HG03558 (cell line): ENCODE measurements around the gene CD200R1.

Experiments used
- ATAC-seq: cut with Tn5 transposase; IDR thresholded peaks from one replicate; pipeline ENCODE4 v1.9.1; 2021; ENCODE audit warnings: moderate number of reproducible peaks; ENCODE audit not compliant: unreplicated experiment; ENCODE audit errors: extremely low read depth

Gene CD200R1

DNA sequence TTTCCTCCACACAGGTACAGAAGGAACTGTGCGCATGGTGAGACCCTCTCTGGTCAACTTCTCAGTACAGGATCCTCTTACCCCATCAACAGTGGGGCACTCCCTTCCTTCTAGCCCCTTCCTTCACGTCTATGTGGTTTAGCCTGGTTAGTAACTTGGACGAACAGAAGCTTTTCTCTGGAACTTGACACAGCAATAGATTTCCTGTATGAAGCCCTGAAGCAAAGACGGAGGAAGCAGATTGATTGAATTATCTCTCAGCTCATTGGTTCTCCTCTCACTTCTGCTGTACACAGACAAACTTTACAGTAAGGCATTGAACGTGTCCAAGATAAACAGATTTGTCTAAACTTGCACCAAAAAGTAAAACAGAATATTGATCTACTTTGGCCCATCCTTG lies at the start of gene CD200R1:
Gene CD200R1, minus strand, starts transcription at position 210 of the 400 bp plus-strand sequence. CDS start 246 bp downstream, outside the sequence.
- no peak for ATAC-seq

- ATAC-seq, result no peak
These were observed 46.6 kb upstream of the CD200R1 start for GRCh38 chr3:113021471-113021870.

DNA sequence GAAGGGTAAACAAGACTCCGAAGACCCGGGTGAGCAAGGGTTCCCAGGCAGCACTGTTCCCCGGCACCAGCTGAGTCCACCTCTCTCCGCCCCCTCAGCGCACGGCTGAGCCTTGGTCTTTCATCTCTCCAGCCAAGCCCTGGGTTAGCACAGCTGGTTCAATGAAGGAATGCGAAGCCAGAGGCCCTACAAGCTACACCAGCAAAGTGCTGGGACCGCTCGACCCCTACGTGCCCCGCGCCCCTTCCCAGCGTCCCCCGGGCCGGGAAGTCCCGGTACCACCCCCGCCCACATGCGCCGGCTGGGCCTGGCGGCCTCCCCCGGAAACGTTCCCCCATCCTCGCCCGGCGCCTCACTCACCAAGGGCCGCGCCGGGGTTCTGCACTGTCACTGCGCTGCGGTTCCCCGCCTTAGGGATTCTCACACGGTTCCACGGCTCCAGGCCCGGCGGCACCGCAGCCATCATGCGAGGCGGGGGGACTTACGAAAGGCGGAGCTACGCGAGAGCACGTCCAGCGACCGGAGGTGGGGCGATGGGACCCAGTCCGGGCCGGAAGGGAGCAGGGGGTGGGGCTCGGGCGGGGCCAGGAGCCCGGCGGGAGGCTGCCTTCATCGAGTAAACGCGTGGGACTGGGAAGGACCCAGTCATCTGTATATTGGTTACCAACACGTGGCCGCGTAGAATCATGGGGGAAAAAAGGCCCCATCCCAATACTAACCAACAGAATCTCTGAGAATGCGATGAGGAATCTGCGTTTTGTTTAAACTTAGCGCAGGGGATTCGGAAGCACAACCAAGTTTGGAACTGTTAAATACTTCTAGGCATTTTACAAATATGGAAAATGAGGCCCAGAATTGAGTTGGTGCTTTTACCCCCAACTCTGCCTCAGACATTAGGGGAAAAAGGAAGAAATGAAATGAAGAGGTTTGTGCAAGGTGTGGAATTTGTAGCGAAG lies 44.6 kb upstream of the CD200R1 start:
- peak; percentile 80 for ATAC-seq

- ATAC-seq, result no peak
These were observed 43.8 kb upstream of the CD200R1 start for GRCh38 chr3:113018536-113019181.

DNA sequence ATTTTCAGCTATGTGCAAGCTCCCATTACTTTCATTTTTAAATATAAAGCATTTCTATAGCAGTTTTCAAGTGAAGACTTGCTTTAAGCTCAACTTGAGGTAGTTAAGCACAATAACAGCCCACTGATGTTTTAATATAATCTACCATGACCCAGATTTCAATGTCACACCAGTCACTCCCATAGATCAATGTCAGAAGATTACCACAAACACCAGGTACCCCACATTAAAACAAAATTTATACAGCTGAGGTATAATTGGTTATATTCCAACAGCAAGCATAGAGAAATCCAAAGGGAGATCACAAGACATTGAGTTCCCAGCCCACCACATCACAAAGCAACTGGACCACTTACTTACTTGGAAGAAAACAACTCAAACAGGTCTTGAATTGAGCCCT lies 38.7 kb upstream of the CD200R1 start:
- no peak for ATAC-seq

- no peak for ATAC-seq
These were observed 33.2 kb upstream of the CD200R1 start for GRCh38 chr3:113008117-113008516.

DNA sequence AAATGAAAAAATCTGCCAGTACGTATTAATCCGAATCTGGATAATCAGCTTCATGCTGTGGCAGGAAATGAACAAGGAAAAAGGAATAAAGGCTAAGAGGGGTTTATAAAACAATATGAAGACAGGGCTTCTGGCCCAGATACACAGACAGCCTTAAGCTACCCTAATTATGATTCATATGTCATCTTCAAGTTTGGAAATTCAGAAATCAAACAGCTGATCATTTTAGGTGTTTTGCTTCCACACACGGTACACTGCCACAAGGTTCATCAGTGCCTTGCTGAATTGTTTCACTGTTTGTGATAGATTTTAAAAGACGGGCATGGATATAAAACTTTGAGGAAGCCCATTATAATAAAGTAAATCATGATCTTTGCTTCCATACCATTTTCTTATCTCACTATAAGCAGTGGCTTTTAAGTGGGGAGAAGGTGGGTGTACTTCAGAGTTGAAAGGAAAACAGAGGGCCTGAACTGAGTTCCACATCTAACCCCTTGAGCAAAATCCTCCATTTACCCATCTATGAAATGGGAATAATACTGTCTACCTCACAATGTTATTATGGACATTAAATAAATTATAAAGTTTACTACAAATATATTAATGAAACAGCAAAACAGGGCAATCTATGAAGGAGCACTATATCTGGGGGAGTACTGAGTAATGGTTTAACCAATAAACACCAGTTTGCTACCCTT lies 31.6 kb upstream of the CD200R1 start:
- no peak for ATAC-seq

- no peak for ATAC-seq
These were observed 30.7 kb upstream of the CD200R1 start for GRCh38 chr3:113005611-113006010.

DNA sequence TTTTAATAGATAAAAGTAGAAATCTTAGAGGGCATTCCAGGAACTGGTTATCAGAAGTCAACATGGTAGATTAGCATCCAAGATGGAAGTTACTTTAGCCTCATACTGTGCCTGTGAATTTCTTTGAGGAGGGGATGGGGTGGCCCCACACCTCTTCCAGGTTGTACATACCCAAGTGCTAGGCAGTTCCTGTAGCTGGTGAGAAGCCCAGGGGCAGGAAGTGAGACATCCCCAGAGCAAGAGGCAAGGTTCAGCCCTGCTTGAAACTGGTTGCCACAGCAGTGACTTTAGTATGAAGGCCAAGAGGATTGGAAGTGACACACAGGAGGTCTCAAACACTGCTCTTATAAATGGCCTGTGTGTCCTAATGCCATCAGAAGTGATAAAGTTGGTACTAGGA lies 27.8 kb upstream of the CD200R1 start:
- no peak for ATAC-seq

- no peak for ATAC-seq
These were observed 27.1 kb upstream of the CD200R1 start for GRCh38 chr3:113002037-113002436.

DNA sequence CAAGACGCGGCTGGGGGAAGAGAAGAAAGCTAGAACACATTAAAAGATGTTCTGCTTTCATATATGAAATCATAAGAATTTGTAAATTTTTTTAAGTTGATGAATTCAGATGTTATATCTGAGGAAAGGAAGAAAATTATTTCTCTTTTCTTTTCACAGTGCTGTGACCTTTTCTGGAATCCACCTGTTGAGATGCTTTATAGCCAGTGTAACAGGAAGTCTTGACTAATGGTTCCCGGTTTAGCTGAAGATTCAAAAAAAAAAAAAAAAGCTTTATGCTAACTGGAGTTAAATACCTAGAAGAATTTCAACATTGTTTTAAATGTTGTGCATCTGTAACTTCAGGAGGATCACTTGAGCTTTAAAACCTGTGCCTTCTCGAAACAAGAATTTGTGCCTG lies 25.8 kb upstream of the CD200R1 start:
- no peak for ATAC-seq

DNA sequence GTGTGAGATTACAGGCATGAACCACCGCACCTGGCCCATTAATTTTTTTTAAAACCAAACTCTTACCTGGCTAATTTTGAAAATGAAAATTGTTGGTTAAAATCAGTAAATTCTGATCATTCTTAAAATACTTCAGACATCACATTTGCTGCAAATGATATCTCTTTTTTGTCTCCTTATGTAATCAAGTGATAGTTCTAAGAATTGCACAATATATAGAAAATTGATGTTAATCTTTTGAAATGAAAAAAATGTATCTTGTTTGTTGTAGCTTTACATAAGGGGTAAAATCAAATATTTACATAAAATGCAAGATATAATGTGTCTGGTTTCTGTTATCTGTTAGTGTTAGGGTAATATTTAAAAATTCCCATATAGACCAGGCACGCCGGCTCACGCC lies 20.9 kb upstream of the CD200R1 start:
- no peak for ATAC-seq

DNA sequence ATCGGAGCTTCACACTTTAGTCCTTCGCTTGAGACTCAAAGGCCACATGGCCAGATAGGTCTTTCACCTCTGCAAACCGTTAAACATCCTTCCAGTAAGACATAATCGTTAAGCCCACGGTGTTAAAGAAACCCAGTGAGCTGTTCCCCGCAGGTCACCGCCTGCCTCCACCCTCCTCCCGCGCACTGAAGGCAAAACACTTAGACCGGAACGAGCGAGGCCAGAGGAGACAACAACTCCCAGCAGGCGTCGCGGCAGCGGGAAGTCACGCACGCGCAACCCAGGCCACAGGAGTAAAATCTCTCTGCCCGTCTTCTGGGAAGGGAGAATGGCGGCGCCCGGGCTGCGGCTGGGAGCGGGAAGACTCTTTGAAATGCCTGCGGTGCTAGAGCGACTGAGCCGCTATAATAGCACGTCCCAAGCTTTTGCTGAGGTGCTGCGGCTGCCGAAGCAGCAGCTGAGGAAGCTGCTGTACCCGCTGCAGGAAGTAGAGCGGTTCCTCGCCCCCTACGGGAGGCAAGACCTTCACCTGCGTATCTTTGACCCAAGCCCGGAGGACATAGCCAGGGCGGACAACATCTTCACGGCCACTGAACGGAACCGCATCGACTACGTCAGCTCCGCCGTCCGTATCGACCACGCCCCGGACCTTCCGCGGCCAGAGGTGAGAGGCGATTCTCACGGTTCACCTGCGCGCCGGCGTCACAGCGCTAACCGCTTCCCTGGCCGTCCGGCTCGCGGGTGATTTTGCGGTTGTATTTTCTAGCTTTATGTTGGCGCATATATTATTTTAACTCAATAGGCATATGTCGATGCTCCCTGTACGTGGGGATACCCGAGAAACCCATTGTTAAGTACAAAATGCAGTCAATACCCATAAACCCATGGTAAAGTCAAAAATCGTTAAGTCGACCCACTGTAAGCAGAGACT lies 16.0 kb upstream of the CD200R1 start, which contains the start of gene GTPBP8:
Gene GTPBP8, plus strand, starts transcription at position 313 of the 931 bp plus-strand sequence. Its CDS starts 16 bp downstream, at position 329.
- ATAC-seq, result peak; percentile 81

DNA sequence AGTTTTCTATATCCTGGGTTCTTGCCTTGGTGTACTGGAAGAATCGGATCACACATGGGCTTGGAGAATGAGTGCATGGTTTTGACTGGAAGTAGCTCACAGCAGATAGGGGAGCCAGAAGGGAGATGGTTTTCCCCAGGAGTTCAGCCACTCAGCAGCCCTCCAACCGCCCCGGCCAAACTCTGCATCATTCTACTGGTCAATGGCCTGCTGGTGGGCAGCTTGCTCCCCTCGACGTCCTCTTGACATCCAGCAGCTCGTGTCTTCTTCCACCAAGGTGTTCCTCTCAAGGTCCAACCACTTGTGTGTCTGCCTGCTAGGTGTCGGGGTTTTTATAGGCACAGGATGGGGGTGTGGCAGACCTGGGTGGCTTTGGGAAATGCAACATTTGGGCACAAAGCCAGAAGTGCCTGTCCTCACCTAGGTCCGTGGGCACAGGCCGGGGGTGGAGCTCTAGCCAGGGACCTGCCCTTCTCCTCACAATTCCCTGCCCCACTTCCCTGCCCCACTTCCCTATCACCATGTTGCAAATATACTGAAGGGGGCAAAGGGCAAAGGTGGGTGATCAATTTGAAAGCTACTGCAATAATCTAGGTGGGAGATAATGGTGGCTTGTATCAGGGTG lies 12.9 kb upstream of the CD200R1 start:
- ATAC-seq, result no peak

DNA sequence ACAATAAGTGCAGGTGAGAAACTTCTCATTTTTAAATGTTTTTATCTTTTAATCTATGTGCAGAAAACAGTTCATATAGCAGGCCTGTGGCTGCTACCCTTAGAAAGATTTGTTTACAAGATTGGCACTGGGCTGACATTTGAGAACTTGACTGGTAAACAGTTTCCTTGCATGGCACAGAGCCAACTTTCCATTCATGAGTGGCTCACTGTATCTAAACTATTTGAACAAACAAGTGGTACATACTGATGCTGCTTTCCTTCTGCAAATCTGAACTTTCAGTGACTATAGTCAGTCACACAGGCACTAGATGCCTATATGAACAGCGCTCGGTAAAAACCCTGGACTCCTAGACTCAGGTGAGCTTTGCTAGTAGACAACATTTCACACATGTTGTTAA lies 9.6 kb upstream of the CD200R1 start:
- no peak for ATAC-seq

DNA sequence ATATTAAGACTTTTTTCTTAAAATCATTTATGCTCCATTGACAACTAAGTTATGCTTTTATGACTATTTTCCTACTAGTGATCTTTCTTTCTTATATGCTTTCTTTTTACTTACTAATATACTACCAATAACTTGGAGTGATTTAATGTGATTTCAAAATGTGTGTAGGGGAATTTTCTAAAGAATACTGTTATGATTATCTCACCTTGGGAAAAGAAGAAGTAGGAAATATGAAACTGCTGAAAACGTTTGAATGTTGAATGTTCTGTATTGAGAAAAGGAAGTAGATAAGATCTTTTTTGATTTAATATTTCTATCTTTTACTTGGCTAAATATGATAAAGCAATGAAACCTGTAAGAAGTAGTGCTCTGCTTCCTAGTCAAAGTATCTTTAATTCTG lies 7.8 kb upstream of the CD200R1 start:
- no peak for ATAC-seq

DNA sequence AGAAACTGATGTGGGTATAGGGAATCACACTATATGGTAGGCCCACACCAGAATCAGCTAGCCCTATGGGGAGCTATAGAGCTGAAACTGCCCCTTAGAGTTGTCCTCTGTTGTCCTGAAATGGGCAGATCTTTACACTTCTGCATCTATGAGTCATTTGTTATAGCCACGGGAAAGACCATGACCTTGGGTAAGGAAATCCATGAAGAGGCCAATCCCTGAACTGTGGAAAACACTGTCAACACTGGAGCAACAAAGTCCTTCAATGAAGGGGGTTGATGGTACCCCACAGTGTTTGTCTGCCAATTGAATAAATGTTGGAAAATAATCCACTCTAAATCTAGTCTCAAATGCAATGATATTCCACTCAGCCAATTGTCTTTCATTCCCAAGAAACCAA lies 5.2 kb upstream of the CD200R1 start:
- no peak for ATAC-seq

GRCh38 chr3:112979244-112979832 lies 4.4 kb upstream of the CD200R1 start:
- ATAC-seq, result no peak

DNA sequence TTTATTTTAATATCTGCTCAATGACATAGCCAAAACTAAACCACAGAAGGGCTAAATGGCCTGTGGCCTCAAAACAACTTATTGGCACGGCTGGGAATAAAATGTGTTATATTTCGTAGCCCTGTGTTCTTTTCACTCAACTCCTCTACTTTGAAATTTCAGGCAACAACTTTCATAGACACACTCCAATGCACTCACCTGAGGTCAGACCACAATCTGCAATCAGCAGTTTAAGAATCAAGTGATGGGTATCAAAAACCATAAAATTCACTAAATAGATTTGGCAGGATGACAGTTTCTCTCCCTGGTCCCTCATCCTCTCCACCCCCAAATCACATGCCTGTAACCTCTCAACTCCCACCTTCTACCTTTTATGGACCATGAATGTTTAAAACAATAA lies 2.0 kb upstream of the CD200R1 start:
- no peak for ATAC-seq
